ENCODE measurements around the gene STMN3.
"Not testable (repeated sequence)": the region's sequence is repeated elsewhere in the genome, so short reads cannot be mapped to it uniquely, and the experiment has no call there.

STMN3 gene

GRCh38 chr20:63620991-63621390, 32.2 kb downstream of the STMN3 start:
- no peaks in the 10 kb centered on the region for H3K27me3 ChIP-seq (ENCODE audit: control insufficient read depth, insufficient read depth, low read length)
- H3K4me3 ChIP-seq (ENCODE audit: low read length): no peak overlapping the region
- H3K4me1 ChIP-seq (ENCODE audit: control insufficient read depth, low read depth, low read length): no peaks in the 10 kb centered on the region
- no peak overlapping the region for H3K27ac ChIP-seq (ENCODE audit: low read length)
- H3K36me3 ChIP-seq (ENCODE audit: control insufficient read depth, low read depth, low read length): peaks cover 4% of the 10 kb centered on the region
- no peak overlapping the region for H3K9ac ChIP-seq (ENCODE audit: low read length)
- H3K9me3 ChIP-seq (ENCODE audit: control insufficient read depth, low read depth, low read length): no peaks in the 10 kb centered on the region

GRCh38 chr20:63619505-63619904, 33.7 kb downstream of the STMN3 start:
- Histone ChIP-seq H3K4me1 (ENCODE audit: control insufficient read depth, low read depth, low read length) (no peaks in the 10 kb centered on the region), H3K9ac (ENCODE audit: low read length) (no peak overlapping the region), H3K27me3 (ENCODE audit: control insufficient read depth, insufficient read depth, low read length) (no peaks in the 10 kb centered on the region), H3K4me3 (ENCODE audit: low read length) (no peak overlapping the region), H3K27ac (ENCODE audit: low read length) (no peak overlapping the region), H3K36me3 (ENCODE audit: control insufficient read depth, low read depth, low read length) (peaks cover 4% of the 10 kb centered on the region), H3K9me3 (ENCODE audit: control insufficient read depth, low read depth, low read length) (no peaks in the 10 kb centered on the region)

- no peaks in the 10 kb centered on the region for H3K27me3 ChIP-seq (ENCODE audit: control insufficient read depth, insufficient read depth, low read length)
- H3K9me3 ChIP-seq (ENCODE audit: control insufficient read depth, low read depth, low read length): no peaks in the 10 kb centered on the region
- H3K27ac ChIP-seq (ENCODE audit: low read length): no peak overlapping the region
- no peak overlapping the region for H3K9ac ChIP-seq (ENCODE audit: low read length)
- H3K36me3 ChIP-seq (ENCODE audit: control insufficient read depth, low read depth, low read length): peaks cover 4% of the 10 kb centered on the region
- no peak overlapping the region for H3K4me3 ChIP-seq (ENCODE audit: low read length)
- no peaks in the 10 kb centered on the region for H3K4me1 ChIP-seq (ENCODE audit: control insufficient read depth, low read depth, low read length)
Measured at GRCh38 chr20:63619086-63619485, 34.1 kb downstream of the STMN3 start.

- Histone ChIP-seq H3K9me3 (ENCODE audit: control insufficient read depth, low read depth, low read length) (no peaks in the 10 kb centered on the region), H3K36me3 (ENCODE audit: control insufficient read depth, low read depth, low read length) (peaks cover 4% of the 10 kb centered on the region), H3K27ac (ENCODE audit: low read length) (no peak overlapping the region), H3K27me3 (ENCODE audit: control insufficient read depth, insufficient read depth, low read length) (no peaks in the 10 kb centered on the region), H3K9ac (ENCODE audit: low read length) (no peak overlapping the region), H3K4me3 (ENCODE audit: low read length) (no peak overlapping the region), H3K4me1 (ENCODE audit: control insufficient read depth, low read depth, low read length) (no peaks in the 10 kb centered on the region)
Measured at GRCh38 chr20:63618291-63618980, 34.8 kb downstream of the STMN3 start.

GRCh38 chr20:63617876-63618265, 35.4 kb downstream of the STMN3 start:
- Histone ChIP-seq H3K27me3 (ENCODE audit: control insufficient read depth, insufficient read depth, low read length) (no peaks in the 10 kb centered on the region), H3K9me3 (ENCODE audit: control insufficient read depth, low read depth, low read length) (no peaks in the 10 kb centered on the region), H3K4me3 (ENCODE audit: low read length) (no peak overlapping the region), H3K27ac (ENCODE audit: low read length) (no peak overlapping the region), H3K9ac (ENCODE audit: low read length) (no peak overlapping the region), H3K36me3 (ENCODE audit: control insufficient read depth, low read depth, low read length) (peaks cover 4% of the 10 kb centered on the region), H3K4me1 (ENCODE audit: control insufficient read depth, low read depth, low read length) (no peaks in the 10 kb centered on the region)

GRCh38 chr20:63617092-63617875, 35.9 kb downstream of the STMN3 start:
- peaks cover 4% of the 10 kb centered on the region for H3K36me3 ChIP-seq (ENCODE audit: control insufficient read depth, low read depth, low read length)
- H3K4me1 ChIP-seq (ENCODE audit: control insufficient read depth, low read depth, low read length): no peaks in the 10 kb centered on the region
- H3K27me3 ChIP-seq (ENCODE audit: control insufficient read depth, insufficient read depth, low read length): no peaks in the 10 kb centered on the region
- H3K27ac ChIP-seq (ENCODE audit: low read length): no peak overlapping the region
- no peak overlapping the region for H3K9ac ChIP-seq (ENCODE audit: low read length)
- H3K9me3 ChIP-seq (ENCODE audit: control insufficient read depth, low read depth, low read length): no peaks in the 10 kb centered on the region
- no peak overlapping the region for H3K4me3 ChIP-seq (ENCODE audit: low read length)

- H3K4me3 ChIP-seq (ENCODE audit: low read length); H3K36me3 ChIP-seq (ENCODE audit: control insufficient read depth, low read depth, low read length); H3K9ac ChIP-seq (ENCODE audit: low read length); H3K27me3 ChIP-seq (ENCODE audit: control insufficient read depth, insufficient read depth, low read length); H3K27ac ChIP-seq (ENCODE audit: low read length); H3K4me1 ChIP-seq (ENCODE audit: control insufficient read depth, low read depth, low read length); H3K9me3 ChIP-seq (ENCODE audit: control insufficient read depth, low read depth, low read length): not testable (repeated sequence)
Measured at GRCh38 chr20:63613863-63614594, 39.2 kb downstream of the STMN3 start.

- Histone ChIP-seq H3K27me3 (ENCODE audit: control insufficient read depth, insufficient read depth, low read length) (no peaks in the 10 kb centered on the region), H3K9ac (ENCODE audit: low read length) (no peak overlapping the region), H3K27ac (ENCODE audit: low read length) (no peak overlapping the region), H3K36me3 (ENCODE audit: control insufficient read depth, low read depth, low read length) (peaks cover 4% of the 10 kb centered on the region), H3K9me3 (ENCODE audit: control insufficient read depth, low read depth, low read length) (no peaks in the 10 kb centered on the region), H3K4me3 (ENCODE audit: low read length) (no peak overlapping the region), H3K4me1 (ENCODE audit: control insufficient read depth, low read depth, low read length) (no peaks in the 10 kb centered on the region)
Measured at GRCh38 chr20:63612276-63612931, 40.8 kb downstream of the STMN3 start.

GRCh38 chr20:63611646-63612045, 41.6 kb downstream of the STMN3 start:
- H3K9ac ChIP-seq (ENCODE audit: low read length): no peak overlapping the region
- no peak overlapping the region for H3K4me3 ChIP-seq (ENCODE audit: low read length)
- no peaks in the 10 kb centered on the region for H3K4me1 ChIP-seq (ENCODE audit: control insufficient read depth, low read depth, low read length)
- no peaks in the 10 kb centered on the region for H3K9me3 ChIP-seq (ENCODE audit: control insufficient read depth, low read depth, low read length)
- no peaks in the 10 kb centered on the region for H3K27me3 ChIP-seq (ENCODE audit: control insufficient read depth, insufficient read depth, low read length)
- no peaks in the 10 kb centered on the region for H3K36me3 ChIP-seq (ENCODE audit: control insufficient read depth, low read depth, low read length)
- H3K27ac ChIP-seq (ENCODE audit: low read length): no peak overlapping the region

GRCh38 chr20:63610581-63611435, 42.4 kb downstream of the STMN3 start:
- H3K9ac ChIP-seq (ENCODE audit: low read length): no peak overlapping the region
- no peaks in the 10 kb centered on the region for H3K4me1 ChIP-seq (ENCODE audit: control insufficient read depth, low read depth, low read length)
- H3K27ac ChIP-seq (ENCODE audit: low read length): no peak overlapping the region
- no peaks in the 10 kb centered on the region for H3K27me3 ChIP-seq (ENCODE audit: control insufficient read depth, insufficient read depth, low read length)
- H3K4me3 ChIP-seq (ENCODE audit: low read length): no peak overlapping the region
- H3K9me3 ChIP-seq (ENCODE audit: control insufficient read depth, low read depth, low read length): no peaks in the 10 kb centered on the region
- no peaks in the 10 kb centered on the region for H3K36me3 ChIP-seq (ENCODE audit: control insufficient read depth, low read depth, low read length)
